GM21381 (cell line): Measurements from ENCODE around the gene GBP3.
"Not testable (repeated sequence)": the region's sequence is repeated elsewhere in the genome, so short reads cannot be mapped to it uniquely, and the experiment has no call there.

Experiments
- ATAC-seq: cut with Tn5 transposase; IDR thresholded peaks from one replicate; pipeline ENCODE4 v1.9.1; 2021; ENCODE audit warnings: mild to moderate bottlenecking, moderate library complexity; ENCODE audit not compliant: unreplicated experiment

The GBP3 gene

GRCh38 chr1:89041119-89041641 is 18.5 kb upstream of the GBP3 start:
- peak; percentile 88 for ATAC-seq

GRCh38 chr1:89040315-89040626 is 17.6 kb upstream of the GBP3 start:
- ATAC-seq: no peak

- ATAC-seq: no peak
Measured at GRCh38 chr1:89037186-89037585, 14.5 kb upstream of the GBP3 start.

GRCh38 chr1:89035080-89035479 is 12.4 kb upstream of the GBP3 start:
- ATAC-seq: no peak

- ATAC-seq: not testable (repeated sequence)
Measured at GRCh38 chr1:89034004-89034403, 11.3 kb upstream of the GBP3 start.

GRCh38 chr1:89029051-89029450 is 6.4 kb upstream of the GBP3 start:
- not testable (repeated sequence) for ATAC-seq

GRCh38 chr1:89025928-89026327 is 3.3 kb upstream of the GBP3 start:
- ATAC-seq: no peak

GRCh38 chr1:89023026-89023425 is 360 bp upstream of the GBP3 start:
- ATAC-seq: no peak

- not testable (repeated sequence) for ATAC-seq
Measured at GRCh38 chr1:89018318-89018717, 4.3 kb downstream of the GBP3 start.

- no peak for ATAC-seq
Measured at GRCh38 chr1:89008511-89008910, 14.2 kb downstream of the GBP3 start.

GRCh38 chr1:89005286-89006151 is 17.1 kb downstream of the GBP3 start:
- ATAC-seq: no peak

- not testable (repeated sequence) for ATAC-seq
Measured at GRCh38 chr1:89002176-89002575, 20.5 kb downstream of the GBP3 start.

GRCh38 chr1:89001510-89001909 is 21.2 kb downstream of the GBP3 start:
- no peak for ATAC-seq

GRCh38 chr1:88998716-88999115 is 23.9 kb downstream of the GBP3 start:
- ATAC-seq: peak; percentile 90

- no peak for ATAC-seq
Measured at GRCh38 chr1:88990426-88990825, 32.2 kb downstream of the GBP3 start.

- no peak for ATAC-seq
Measured at GRCh38 chr1:88985692-88986091, 37.0 kb downstream of the GBP3 start.

- no peak for ATAC-seq
Measured at GRCh38 chr1:88985032-88985431, 37.6 kb downstream of the GBP3 start.

- ATAC-seq: no peak
Measured at GRCh38 chr1:88984569-88984968, 38.1 kb downstream of the GBP3 start.

- no peak for ATAC-seq
Measured at GRCh38 chr1:88983791-88984559, 38.7 kb downstream of the GBP3 start.

GRCh38 chr1:88982055-88982454 is 40.6 kb downstream of the GBP3 start:
- ATAC-seq: no peak

GRCh38 chr1:88981506-88981905 is 41.2 kb downstream of the GBP3 start:
- not testable (repeated sequence) for ATAC-seq

GRCh38 chr1:88980870-88981269 is 41.8 kb downstream of the GBP3 start:
- ATAC-seq: no peak
